HG02938 (cell line): ENCODE measurements around the gene CCDC171.
"Not testable (repeated sequence)": the region's sequence is repeated elsewhere in the genome, so short reads cannot be mapped to it uniquely, and the experiment has no call there.

Source experiments
- ATAC-seq: cut with Tn5 transposase; IDR thresholded peaks from one replicate; pipeline ENCODE4 v1.9.1; 2021; ENCODE audit warnings: mild to moderate bottlenecking, moderate library complexity; ENCODE audit not compliant: unreplicated experiment

Gene CCDC171

DNA sequence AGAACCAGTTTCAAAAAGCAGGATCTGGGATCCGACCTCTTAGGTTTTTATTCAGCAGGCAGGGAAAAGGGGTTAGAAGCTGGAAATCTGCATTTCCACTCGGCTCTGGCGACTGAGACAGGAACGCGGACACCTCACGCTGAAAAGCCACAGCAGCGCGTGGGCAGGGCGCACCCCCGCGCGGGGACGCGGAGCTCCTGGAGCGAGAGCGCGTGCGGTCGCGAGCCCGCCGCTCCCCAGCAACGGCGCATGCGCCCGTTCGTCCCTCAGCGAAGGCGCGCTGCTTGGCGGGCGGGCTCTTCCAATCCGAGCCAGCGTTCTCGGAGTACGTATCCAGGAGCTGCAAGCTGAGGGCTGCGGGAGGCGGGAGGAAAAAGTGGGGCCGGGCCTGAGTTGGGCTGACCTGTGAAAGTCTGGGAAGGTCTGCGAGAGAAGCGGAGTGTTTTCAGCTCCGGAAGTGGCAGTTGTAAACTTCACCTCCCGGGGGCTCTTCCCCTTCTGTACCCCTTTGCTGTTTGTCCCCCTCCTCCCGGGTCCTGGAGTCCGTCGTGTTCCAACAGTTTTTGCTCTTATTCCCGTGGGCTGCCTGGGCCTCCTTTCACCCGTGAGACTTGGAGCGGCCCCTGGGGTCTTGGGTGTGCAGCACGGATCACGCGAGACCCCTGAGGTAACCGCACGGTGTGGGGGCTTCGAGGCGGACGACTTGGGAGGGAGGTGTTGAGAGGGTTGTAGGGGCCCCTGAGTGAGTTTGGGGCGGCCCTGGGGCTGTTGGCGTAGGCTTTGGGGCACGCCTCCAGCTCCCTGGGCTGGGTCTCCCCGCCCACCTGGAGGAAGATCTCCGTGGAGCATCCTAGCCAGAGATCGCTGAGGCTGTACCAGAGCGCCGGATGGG is at the start of gene CCDC171:
Gene CCDC171 (plus strand): TSS at position 408 of the 892 bp plus-strand sequence. CDS start 11,046 bp downstream, outside the sequence.
- peak; percentile 67 for ATAC-seq

DNA sequence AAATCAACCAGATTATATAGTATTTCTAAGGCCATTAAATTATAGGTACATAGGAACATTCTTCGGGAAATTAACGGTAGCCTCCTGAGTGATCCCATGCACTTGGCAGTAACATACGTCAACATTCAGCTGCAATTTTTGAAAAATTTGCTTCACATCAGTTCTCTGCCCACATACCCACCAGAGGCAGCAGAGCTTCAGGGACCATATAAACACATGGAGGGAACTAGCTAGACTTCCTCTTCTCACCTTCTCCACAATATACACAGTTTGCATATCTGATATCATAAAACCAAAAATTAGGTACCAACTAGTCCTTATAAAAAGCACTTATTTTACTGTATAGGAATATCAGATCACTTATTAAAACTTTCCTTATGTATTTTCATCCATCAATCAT is 46.9 kb upstream of the CCDC171 start:
- no peak for ATAC-seq

DNA sequence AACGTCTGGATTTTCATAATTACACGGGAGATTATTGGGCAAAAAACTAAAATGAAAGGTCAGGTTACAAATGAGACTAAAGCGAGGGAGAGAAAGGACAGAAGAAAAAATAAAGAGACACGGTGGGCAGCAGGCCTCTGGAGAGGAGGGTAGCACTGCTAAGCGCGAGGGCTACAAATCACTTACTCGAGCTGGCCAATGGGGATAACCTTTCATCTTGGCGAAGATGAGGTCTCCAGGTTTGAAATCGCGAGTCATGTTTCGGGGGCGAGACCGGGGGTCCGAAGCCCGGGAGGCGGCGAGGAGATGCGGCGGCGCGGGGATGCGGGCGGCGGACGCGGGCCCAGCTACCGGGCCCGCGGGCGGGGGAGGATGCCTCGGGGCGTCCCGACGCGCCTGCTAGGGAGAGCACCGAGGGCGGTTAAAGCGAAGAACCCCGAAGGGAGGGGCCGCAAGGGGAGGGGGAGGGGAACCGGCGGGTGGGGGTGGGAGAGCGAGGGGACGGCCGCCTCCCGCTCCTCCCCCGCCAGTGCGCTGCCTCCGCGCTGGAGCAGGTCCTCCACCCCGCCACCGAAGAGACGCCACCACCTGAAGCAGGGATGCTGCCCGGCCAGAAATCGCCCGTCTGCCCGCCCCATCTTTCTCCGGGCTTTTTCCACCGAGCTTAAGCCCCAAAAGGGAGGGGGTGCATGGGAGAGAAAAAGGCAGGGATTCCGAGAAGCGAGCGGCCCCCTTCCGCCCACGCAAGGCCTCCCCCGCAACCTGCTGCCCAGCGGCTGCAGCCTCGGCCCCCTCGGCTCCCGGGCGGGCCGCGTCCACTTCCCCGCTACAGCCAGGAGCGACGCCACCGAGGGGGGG is 42.7 kb upstream of the CCDC171 start:
- ATAC-seq: peak; percentile 35

DNA sequence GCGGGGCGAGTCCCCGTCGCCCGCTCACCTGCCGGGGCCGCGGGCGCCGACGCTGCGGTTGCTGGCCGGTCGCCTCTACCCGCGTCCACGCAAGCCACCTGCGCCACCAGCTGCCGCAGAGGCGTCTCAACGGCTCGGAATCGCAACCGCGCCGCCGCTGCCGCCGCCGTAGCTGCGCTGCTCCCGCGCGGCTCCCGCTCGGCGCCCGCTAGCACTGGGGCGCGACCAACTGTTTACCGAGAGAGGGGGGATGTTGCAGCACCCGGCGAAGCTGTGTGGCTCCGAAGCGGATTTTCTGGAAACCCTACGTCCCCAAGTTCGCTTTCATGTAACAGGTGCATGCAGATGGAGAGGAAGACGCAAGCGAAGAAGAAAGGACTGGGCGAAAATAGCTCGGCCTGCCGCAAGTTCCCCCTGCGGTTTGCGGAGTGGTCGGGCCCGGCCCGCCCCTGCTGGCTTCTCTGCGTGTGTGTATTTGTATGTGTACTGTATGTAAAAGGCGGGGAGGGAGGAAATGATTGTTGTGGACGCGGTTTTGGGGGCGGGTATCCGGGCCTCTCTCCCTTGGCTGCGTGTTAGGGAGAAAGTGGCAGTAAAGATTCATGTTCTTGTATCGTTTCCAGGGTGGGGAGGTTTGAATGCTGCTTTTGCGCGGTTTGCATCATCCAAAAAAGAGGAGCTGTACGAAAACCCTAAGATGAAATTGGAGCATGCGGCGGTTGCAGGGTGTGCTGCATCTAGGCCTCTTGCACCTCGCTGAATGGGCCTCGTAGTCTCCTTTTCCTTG is 41.9 kb upstream of the CCDC171 start, which contains the start of gene PSIP1:
Gene PSIP1 (minus strand): TSS at position 182 of the 787 bp plus-strand sequence. CDS start 782 bp downstream, outside the sequence.
- ATAC-seq: peak; percentile 84

DNA sequence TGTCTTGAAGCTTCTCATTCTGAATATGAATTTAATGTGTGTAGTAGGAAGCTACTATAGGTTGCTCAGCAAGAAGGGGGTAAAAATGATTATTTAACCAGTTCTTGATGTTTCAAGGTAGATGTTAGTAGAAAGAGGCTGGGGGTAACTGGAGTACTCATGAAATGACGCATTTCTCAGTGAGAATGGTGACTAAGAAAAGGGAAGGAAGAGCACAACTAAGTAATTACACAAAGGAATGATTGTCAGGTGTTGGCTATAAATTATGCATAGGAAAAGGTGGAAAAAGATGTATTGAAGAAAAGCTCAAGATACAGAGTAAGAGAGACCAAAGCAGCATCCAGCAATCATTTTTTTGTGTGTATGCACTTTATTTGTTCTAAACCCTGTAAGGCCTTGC is 40.6 kb upstream of the CCDC171 start:
- ATAC-seq: no peak

DNA sequence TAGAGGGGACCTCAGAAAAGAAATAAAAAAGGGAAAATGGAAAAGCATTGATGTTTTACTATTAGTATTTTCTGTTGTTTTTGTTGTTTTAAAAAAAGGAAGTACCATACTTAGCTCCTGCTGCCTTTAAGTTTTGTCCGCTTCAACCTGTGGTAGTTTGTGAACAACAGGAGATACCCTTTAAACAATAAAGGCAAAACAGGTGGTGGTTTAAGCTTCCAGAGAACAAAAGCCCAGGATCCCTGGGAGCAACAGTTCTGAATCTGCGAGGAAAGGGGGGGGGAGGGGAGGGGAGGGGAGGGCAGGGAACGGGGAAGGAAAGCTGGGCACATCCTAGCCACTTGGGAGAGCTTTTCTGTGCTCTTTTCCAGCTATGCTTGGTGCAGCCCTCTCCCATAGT is 40.0 kb upstream of the CCDC171 start:
- ATAC-seq: no peak

DNA sequence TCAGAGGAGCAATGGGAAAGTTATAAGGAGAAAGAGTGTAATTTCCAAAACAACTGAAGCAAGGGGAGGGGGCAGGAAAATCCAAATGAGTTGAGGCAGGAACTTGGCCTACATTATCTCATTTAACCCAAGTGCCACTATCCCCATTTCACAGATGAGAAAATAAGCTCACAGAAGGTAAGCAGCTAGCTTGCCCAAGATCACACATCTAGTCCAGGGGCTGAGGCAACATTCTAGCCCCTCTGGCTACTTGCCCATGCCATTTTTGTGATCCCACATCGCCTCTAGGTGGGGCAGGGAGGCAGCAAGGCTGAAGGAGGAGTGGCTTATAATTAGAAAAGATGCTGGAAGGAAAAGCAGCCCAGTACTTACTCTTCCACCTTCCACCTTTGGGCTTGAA is 39.5 kb upstream of the CCDC171 start:
- ATAC-seq: no peak

DNA sequence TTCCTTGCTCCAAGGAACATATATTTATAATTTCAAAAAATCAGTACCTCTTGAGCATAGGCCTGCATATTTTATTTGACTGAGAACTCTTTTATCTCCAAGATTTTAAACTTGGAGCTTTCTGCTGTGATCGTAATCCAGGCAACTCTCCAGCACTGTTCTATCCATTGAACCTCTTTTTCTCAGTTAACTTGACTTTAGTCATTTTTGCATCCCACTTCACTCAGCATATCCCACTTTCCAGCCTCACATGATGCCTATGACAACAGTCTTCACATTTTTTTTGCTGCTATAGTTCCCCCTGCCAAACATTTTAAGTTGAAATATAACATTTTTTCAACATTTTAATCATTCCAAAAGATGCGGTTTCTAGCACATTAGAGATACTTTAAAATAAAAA is 33.0 kb upstream of the CCDC171 start:
- ATAC-seq: no peak

DNA sequence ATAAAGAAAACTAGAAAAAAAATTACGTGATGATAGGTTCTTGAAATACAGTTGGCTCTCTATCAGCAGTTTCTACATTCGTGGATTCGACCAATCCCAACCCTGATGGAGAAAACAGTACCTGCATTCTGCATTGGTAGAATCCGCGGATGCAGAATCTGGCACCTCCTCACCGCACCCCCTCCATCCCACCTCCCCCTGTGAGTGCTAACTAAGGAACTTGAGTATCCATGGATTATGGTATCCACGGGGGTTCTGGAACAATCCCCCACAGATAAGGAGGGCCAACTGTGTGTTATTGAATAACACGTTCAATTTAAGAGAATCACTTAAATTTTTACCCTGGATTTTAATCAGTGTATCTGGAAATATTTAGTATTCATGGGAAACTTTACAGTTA is 31.6 kb upstream of the CCDC171 start:
- ATAC-seq: no peak

DNA sequence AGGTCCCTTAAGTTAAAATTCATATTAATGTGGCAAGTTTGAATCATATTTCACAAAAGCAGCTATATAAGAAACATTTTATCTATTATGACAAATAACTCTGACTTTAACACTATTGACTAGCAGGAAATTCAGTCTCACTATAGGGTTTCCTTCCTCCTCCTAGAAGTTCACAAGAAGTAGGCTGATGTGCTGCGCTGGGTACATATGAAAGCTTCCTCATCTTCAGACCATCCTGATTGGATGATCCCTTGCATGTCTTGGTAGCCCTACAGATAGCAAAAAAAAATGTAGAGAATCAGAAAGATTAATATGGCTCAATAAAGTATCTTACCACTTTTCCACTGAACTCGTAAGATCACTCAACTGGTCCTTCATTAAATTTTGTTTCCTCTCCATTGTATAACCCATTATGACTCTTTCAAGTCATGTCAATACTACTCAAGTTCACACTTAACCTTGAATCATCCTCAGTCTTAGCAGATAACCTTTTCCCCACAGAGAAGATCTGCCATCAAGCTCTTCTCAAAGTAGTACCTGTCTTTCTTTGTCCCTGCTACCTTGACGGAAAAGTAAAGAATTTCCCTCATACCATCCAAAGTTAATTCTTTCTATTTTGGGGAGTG is 30.6 kb upstream of the CCDC171 start:
- ATAC-seq: no peak

DNA sequence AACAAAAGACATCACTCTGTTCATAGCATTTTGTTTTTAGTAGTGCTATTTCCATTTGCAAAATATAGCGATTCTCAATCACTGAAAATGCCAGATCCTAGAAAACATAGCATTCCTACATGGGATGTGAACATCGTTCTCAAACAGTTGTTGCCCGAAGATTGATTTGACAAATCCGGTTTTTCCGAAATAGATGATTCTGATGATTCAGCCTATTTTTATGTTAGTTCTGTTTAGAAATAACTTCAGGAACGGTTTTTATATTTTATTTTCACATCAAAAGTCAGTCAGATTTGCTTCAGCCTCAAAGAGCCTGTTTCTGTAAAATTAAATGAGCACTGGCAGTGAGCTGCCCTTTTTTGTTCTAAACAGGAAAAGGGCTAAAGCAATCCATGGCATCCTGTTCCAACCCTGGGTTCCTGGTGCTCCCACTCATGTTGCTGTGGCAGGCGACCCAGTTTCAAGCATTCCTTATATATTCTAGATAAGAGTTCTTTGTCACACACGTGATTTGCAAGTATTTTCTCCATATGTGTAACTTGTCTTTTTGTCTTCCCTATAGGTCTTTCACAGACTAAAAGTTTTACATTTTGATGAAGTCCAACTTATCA is 27.9 kb upstream of the CCDC171 start:
- ATAC-seq: no peak

DNA sequence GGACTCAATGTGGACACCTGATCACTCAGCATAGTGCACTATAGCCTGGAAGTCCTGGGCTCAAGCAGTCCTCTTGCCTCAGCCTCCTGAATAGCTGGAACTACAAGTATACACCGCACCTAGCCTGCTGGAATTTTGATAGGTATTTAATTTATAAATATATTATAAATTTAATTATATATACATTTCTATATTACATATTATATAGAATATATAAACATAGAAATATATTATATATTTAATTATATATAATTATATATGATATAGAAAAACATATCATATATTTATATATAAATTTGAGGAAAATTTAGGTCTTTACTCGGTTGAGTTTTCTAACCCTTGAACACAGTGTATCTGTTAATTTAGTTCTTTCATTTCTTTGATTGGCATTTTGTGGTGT is 26.9 kb upstream of the CCDC171 start:
- no peak for ATAC-seq

DNA sequence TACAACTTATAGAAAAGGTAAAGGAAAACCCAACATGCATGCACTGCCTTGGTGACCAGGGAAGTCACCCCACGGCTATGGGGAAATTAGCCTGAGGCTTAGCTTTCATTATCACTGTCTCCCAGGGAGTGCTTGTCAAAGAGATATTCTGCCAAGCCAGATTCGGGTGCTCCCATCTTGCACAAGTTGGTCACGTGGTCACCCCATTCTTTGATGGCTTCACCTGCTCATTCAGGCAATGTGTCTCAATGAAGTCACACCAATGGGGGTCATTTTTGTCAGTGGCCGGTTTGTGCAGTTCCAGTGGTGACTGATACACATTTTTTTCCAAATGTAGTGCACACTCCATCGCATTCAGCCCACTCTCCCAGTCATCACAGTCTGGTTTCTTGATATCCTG is 25.8 kb upstream of the CCDC171 start:
- ATAC-seq: not testable (repeated sequence)

DNA sequence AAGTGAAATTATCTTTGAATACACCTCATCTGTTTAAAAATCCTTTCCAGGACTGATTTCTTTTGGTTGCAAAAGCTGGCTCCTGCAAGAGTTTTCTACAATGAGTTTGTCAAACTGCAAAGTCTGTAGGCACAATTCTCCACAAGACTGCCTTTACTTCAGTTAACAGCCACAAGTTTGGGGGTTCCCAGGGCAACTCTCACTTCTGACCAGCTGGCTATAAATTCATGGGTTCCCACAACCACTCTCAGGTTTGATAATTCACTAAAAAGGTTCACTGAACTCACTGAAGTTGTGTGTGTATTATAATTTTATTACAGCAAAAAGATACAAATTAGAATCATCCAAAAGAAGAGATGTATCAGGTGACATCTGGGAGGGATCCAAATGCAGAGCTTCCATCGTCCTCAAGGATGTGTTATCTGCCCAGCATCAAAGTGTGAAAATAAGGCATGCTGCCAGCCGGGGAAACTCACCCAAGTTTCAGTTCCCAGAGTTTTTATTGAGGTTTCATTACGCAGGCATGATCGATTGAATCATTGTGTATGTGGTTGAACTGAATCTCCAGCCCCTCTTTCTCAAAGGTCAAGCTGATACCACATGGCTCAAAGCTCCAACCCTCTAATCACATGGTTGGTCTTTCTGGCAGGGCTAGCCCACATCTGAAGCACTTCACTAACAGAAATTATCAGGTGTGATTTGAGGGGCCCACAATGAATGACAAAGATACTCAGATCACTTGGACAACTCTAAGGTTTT is 23.1 kb upstream of the CCDC171 start:
- peak; percentile 88 for ATAC-seq

DNA sequence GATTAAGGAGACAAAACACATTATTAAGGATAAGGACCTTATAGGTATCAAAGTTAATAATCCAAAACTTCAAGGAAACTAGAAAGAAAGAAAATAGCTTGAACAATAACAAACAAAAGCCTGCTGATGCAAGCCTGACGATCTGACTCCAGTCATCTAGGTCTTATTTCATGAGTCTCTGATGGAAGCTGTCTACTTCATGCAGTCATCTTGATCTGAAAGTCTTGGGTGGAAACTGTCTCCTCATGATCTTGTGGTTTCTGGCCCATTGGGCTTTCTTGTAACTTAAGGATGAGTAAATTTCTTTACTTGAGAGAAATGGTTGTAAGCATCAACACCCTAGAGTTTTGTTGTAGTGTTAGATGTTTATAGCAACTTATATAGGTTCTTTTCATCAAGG is 21.5 kb upstream of the CCDC171 start:
- ATAC-seq: peak; percentile 36

DNA sequence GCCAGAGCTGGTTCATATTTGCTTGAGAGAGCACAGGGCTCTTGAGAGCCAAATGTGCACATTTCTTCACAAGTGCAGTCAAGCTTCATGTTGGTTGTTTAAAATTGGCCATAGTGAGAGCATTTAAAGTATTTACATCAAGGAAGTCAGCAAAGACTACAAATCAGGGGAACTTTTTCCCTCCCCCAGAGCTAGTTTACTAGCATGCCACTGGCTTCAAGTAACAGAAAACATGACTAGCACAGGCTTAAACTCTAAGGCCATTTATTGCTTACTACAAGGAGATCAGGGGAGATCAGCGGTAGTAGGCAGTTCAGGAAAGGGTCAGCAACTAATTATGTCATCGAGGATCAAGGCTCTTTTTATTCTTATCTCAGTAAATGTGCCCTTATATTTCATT is 11.0 kb upstream of the CCDC171 start:
- ATAC-seq: no peak

DNA sequence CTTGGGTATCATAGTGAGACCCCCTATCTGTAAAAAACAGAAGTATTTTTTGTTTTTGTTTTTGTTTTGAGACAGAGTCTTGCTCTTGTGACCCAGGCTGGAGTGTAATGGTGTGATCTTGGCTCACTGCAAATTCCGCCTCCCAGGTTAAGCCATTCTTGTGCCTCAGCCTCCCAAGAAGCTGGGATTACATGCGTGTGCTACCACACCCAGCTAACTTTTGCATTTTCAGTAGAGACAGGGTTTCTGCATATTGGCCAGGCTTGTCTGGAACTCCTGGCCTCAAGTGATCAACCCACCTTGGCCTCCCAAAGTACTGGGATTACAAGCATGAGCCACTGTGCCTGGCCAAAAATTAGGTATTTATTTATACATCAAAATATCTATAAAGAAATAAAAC is 10.2 kb upstream of the CCDC171 start:
- no peak for ATAC-seq

DNA sequence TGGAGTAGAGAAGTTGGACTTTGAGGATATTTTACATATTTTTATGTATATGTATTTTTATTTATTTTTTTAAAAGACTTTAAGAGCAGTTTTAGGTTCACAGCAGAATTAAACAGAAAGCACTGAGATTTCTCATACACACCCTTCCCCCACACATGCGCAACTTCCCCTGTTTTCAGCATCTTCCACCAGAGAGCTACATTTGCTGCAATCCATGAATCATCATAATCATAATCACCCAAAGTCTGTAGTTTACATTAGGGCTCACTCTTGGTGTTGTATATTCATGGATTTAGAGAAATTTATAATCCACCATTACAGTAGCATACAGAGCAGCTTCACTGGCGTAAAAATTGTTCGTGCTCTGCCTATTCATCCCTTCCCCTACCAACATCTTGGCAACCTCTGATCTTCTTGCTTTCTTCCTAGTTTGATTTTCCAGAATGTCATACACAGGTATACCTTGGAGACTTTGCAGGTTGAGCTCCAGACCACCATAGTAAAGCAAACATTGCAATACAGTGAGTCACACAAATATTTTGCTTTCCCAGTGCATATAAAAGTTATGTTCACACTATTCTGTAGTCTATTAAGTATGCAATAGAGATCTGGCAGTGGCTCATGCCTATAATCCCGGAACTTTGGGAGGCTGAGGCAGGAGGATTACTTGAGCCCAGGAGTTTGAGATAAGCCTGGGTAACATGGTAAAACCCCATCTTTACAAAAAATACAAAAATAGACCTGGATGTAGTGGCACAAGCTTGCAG is 9.6 kb upstream of the CCDC171 start:
- ATAC-seq: no peak

DNA sequence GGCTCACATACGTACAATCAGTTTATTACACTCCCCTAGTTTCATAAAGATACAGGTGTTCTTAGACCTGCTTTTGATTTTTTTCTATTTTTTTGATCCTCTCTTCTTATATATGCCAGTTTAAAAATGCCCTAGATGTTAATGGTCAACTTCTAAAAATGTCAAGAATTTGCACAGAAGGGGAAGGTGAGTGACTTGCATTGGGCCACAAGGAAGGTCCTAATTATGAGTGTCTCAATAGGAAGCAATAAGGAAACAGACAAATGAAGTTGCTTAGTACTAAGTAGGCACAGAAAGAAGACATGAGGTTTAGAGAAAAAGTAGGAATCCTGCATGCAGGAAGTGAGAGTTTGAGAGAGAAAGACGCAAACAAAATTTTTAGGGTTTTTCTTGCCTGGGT is 3.2 kb upstream of the CCDC171 start:
- ATAC-seq: no peak
